Panc1 (cell line): ENCODE results near the gene AP5Z1. TPM values are rescaled to one million over a fixed set of nuclear protein-coding genes. Genes with fewer than 3 reads are reported as not detected.

ENCODE experiments used
- ATAC-seq: fragments of 200-7000 bp; cut with Tn5 transposase; 2 replicates; pipeline ENCODE4 v1.9.1; 2020; ENCODE audit warnings: mild to moderate bottlenecking, moderate library complexity
- BruUV-seq: library from RNA; stranded (reverse); fragments of 400-500 nt; replicated peaks from 2 replicates; lab custom pipeline; 2021; lab: Mats Ljungman, UMichigan
- CTCF ChIA-PET: fragments of 300-600 bp; sonication (Branson Sonifier 250); formaldehyde crosslinking; loops from one replicate; lab custom pipeline; 2022; ENCODE audit warnings: antibody characterized with exemption; lab: Charles Lee
- POLR2A ChIA-PET: fragments of 300-600 bp; sonication (Branson Sonifier 250); formaldehyde crosslinking; loops from one replicate; lab custom pipeline; 2022; ENCODE audit warnings: antibody characterized with exemption; lab: Charles Lee
- DNase-seq: peaks from one replicate; pipeline ENCODE4 v3.0.0-alpha.2; 2010; ENCODE audit warnings: low read depth, low spot score
- H3K27ac ChIP-seq: 2 replicates; pipeline ENCODE4 v1.5.1; 2011; ENCODE audit warnings: mild to moderate bottlenecking, low read length, inconsistent platforms
- H3K27me3 ChIP-seq: fragments of 200-500 bp; sonication (Bioruptor generic); 2 replicates; pipeline ENCODE4 v1.6.0; 2014; ENCODE audit warnings: low read length, inconsistent platforms; ENCODE audit not compliant: control insufficient read depth, insufficient read depth
- H3K36me3 ChIP-seq: fragments of 200-500 bp; sonication (Bioruptor generic); 2 replicates; pipeline ENCODE4 v1.5.1; 2014; ENCODE audit warnings: inconsistent platforms, mild to moderate bottlenecking, low read length, moderate library complexity; ENCODE audit not compliant: control insufficient read depth, insufficient read depth
- H3K4me1 ChIP-seq: 2 replicates; pipeline ENCODE4 v1.5.1; 2011; ENCODE audit warnings: inconsistent platforms, mild to moderate bottlenecking, low read length, moderate library complexity; ENCODE audit not compliant: control insufficient read depth, insufficient read depth
- H3K4me3 ChIP-seq, 2 experiments: 2 replicates each; pipeline ENCODE4 v1.5.1; 2011 to 2012; ENCODE audit warnings: low read depth in 2 of 2, low read length in 2 of 2, mild to moderate bottlenecking in 2 of 2, inconsistent platforms in 1 of 2, moderate library complexity in 1 of 2
- H3K9me3 ChIP-seq: fragments of 200-500 bp; sonication (Bioruptor generic); 2 replicates; pipeline ENCODE4 v1.5.1; 2014; ENCODE audit warnings: low read depth, mild to moderate bottlenecking, inconsistent platforms, low read length, moderate library complexity; ENCODE audit not compliant: control insufficient read depth, insufficient read depth
- POLR2AphosphoS5 ChIP-seq: IDR thresholded peaks from 2 replicates; pipeline ENCODE4 v1.6.1; 2012; ENCODE audit warnings: mild to moderate bottlenecking, low read depth, low read length, moderate library complexity
- SIN3A ChIP-seq: IDR thresholded peaks from 2 replicates; pipeline ENCODE4 v1.6.1; 2012; ENCODE audit warnings: low read depth, mild to moderate bottlenecking, low read length, moderate library complexity, borderline replicate concordance; ENCODE audit not compliant: insufficient read depth
- TCF7L2 ChIP-seq: IDR thresholded peaks from 2 replicates; pipeline ENCODE4 v1.6.1; 2011; ENCODE audit warnings: mild to moderate bottlenecking, low read depth, low read length, inconsistent platforms
- in situ Hi-C: cut with HindIII; loops from 2 replicates; pipeline ENCODE4 v1.10.0; 2016; ENCODE audit warnings: low sequenced_read_pairs, low pct_unique_long_range_greater_than_20kb
- intact Hi-C: fragments of 100-400 bp; cut with micrococcal nuclease; formaldehyde crosslinking; loops from one replicate; pipeline ENCODE4 v1.10.0; 2022; ENCODE audit not compliant: unreplicated experiment
- total RNA-seq: library from RNA; stranded (reverse); gene quantifications from one replicate; pipeline ENCODE4 v1.2.1, GENCODE V29; 2021; ENCODE audit not compliant: unreplicated experiment
- TF ChIP-seq, protein P1 (sequence below): fragments of 450-650 bp; IDR thresholded peaks from 2 replicates; pipeline ENCODE4 v1.5.1; 2017; ENCODE audit warnings: mild to moderate bottlenecking
- TF ChIP-seq, protein P2 (sequence below), 2 experiments: IDR thresholded peaks; 2 replicates each; pipeline ENCODE4 v1.6.1; 2011 to 2012; ENCODE audit warnings: low read depth in 2 of 2, control low read depth in 1 of 2, low read length in 1 of 2, mild to moderate bottlenecking in 1 of 2, moderate library complexity in 1 of 2; ENCODE audit not compliant: insufficient read depth in 1 of 2

Gene AP5Z1
- total RNA-seq, 1 experiment from 2014 or later, result 100.0 TPM

DNA sequence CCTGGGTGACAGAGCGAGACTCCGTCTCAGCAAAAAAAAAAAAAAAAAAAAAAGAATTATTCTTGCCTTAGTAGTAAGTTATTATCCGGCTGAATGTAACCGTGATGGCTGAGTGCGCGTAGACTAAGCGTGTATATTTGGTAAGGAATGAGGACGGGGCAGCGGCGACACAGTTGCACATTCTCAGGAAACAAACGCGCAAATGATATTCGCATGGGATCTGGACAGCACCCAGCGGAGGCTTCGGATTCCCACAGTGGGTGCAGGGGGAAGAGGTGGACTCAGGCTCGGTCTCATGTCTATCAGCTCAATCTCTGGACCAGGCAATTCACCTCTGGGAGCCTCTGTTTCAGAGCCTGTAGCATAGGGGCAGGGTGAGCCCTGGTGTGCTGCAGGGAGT, 57.3 kb downstream of the AP5Z1 start:
- no peaks in the 10 kb centered on the region for H3K36me3 ChIP-seq
- H3K4me3 ChIP-seq, result no peak overlapping the region
- no peaks in the 10 kb centered on the region for H3K27me3 ChIP-seq
- TF ChIP-seq, protein P1, sequence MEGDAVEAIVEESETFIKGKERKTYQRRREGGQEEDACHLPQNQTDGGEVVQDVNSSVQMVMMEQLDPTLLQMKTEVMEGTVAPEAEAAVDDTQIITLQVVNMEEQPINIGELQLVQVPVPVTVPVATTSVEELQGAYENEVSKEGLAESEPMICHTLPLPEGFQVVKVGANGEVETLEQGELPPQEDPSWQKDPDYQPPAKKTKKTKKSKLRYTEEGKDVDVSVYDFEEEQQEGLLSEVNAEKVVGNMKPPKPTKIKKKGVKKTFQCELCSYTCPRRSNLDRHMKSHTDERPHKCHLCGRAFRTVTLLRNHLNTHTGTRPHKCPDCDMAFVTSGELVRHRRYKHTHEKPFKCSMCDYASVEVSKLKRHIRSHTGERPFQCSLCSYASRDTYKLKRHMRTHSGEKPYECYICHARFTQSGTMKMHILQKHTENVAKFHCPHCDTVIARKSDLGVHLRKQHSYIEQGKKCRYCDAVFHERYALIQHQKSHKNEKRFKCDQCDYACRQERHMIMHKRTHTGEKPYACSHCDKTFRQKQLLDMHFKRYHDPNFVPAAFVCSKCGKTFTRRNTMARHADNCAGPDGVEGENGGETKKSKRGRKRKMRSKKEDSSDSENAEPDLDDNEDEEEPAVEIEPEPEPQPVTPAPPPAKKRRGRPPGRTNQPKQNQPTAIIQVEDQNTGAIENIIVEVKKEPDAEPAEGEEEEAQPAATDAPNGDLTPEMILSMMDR, result no peak
- no peak for TF ChIP-seq POLR2AphosphoS5
- TF ChIP-seq, protein P2, sequence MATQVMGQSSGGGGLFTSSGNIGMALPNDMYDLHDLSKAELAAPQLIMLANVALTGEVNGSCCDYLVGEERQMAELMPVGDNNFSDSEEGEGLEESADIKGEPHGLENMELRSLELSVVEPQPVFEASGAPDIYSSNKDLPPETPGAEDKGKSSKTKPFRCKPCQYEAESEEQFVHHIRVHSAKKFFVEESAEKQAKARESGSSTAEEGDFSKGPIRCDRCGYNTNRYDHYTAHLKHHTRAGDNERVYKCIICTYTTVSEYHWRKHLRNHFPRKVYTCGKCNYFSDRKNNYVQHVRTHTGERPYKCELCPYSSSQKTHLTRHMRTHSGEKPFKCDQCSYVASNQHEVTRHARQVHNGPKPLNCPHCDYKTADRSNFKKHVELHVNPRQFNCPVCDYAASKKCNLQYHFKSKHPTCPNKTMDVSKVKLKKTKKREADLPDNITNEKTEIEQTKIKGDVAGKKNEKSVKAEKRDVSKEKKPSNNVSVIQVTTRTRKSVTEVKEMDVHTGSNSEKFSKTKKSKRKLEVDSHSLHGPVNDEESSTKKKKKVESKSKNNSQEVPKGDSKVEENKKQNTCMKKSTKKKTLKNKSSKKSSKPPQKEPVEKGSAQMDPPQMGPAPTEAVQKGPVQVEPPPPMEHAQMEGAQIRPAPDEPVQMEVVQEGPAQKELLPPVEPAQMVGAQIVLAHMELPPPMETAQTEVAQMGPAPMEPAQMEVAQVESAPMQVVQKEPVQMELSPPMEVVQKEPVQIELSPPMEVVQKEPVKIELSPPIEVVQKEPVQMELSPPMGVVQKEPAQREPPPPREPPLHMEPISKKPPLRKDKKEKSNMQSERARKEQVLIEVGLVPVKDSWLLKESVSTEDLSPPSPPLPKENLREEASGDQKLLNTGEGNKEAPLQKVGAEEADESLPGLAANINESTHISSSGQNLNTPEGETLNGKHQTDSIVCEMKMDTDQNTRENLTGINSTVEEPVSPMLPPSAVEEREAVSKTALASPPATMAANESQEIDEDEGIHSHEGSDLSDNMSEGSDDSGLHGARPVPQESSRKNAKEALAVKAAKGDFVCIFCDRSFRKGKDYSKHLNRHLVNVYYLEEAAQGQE (IDR thresholded peaks at IDR 0.05; ENCODE audit: insufficient read depth in 1 of 2, low read depth in 2 of 2, low read length in 1 of 2), result no peak
- no peak for TF ChIP-seq SIN3A
- no peak for TF ChIP-seq TCF7L2
- no peaks in the 10 kb centered on the region for H3K9me3 ChIP-seq
- ATAC-seq, result no peak
- ChIA-PET POLR2A (no interaction called here), CTCF (interaction anchor here (0.6 to 0.7 kb wide), 2 partner anchors 8 to 42 kb away, joined by 3 to 8 read pairs; no protein-coding TSS in a partner anchor)
- H3K27ac ChIP-seq, result no peak overlapping the region
- H3K4me1 ChIP-seq, result no peaks in the 10 kb centered on the region
- in situ Hi-C loops, result no loop called here
- intact Hi-C loops, result loop anchor here (5.0 kb wide), 1 partner anchor 140 kb away; no protein-coding TSS in a partner anchor
- BruUV-seq, result no TSS peak
- DNase-seq, result no peak

DNA sequence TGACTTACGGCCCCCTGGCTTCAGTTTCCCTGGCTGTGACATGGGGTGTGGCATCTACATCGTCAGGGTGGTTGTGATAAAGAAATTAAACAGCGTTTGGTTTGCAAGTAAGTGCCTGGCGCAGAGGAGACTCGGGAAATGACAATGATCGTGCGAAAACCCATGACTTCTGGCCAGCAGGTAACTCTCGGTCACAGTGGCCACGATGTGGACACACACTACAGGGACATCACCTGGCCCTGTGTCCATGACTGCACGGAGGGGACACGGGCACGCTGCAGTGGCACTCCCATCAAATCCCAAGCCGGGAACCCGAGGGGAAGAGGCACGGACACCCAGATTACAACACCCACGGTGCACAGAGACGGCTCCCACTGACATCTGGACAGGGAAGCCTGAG, 57.8 kb downstream of the AP5Z1 start:
- ATAC-seq (no peak), DNase-seq (no peak)
- in situ Hi-C loops (no loop called here), intact Hi-C loops (loop anchor here (5.0 kb wide), 1 partner anchor 139 kb away; no protein-coding TSS in a partner anchor)
- Histone ChIP-seq H3K36me3 (no peaks in the 10 kb centered on the region), H3K4me3 (no peak overlapping the region), H3K4me1 (no peaks in the 10 kb centered on the region), H3K27ac (no peak overlapping the region), H3K27me3 (no peaks in the 10 kb centered on the region), H3K9me3 (no peaks in the 10 kb centered on the region)
- POLR2A ChIA-PET, result no interaction called here
- CTCF ChIA-PET, result interaction anchor here (0.6 kb wide), 1 partner anchor 43 kb away, joined by 3 read pairs; no protein-coding TSS in a partner anchor
- TF ChIP-seq, protein P1, result no peak
- TF ChIP-seq, protein P2 (IDR thresholded peaks at IDR 0.05; ENCODE audit: insufficient read depth in 1 of 2, low read depth in 2 of 2, low read length in 1 of 2), result no peak
- no TSS peak for BruUV-seq
